ENCODE data around the gene GSTK1. TPM values are rescaled to one million over a fixed set of nuclear protein-coding genes. Genes with fewer than 3 reads are reported as not detected.

GSTK1 gene
- total RNA-seq, 1 donor from 2014 or later = 149 TPM

DNA sequence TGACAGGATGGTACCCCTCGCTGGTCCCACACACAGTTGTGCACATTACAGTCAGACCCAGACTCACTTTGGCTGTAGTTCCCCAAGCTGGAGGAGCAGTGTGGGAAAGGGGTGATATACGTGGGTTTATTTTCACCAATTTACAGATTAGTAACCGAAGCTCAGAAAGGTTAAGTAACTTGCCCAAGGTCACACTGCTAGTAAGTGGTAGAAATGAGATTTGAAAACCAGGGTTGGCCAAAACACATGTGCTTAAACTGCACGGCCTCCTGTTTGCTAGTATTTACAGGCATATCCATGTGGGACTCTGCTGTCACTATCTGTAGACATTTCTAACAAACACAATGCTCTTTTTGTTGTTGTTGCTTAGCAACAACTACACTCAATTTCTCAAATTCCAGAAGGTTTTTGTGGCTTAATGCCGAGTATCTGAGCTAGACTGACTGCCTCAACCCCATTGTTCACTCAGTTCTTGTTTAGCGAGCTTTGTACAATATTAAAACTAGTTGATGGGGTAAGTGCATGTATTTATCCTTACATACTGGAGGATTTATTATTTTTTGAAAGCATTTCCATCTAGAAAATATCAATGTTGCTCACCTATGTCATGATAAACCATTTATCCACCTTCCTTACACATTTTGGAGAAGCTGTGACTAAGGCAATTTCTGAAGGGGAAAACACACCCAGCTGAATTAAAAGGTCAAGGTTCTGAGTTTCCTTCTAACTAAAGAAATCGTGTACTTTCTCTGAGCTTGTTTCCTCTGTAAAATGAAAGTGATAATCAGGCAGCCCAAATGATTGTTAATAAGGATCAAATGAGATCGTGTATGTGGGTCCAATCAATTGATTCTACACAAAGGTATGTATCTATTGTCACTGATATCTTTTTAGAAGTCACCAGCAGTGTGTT, 16.2 kb downstream of the GSTK1 start:
- Histone ChIP-seq H3K4me1 (peaks cover 11% of the 10 kb centered on the region), H3K27me3 (no peaks in the 10 kb centered on the region), H3K9me3 (no peaks in the 10 kb centered on the region), H3K4me3 (no peak overlapping the region), H3K36me3 (no peaks in the 10 kb centered on the region), H3K27ac (peak overlapping the region; percentile 55)
- TF ChIP-seq, protein P1, sequence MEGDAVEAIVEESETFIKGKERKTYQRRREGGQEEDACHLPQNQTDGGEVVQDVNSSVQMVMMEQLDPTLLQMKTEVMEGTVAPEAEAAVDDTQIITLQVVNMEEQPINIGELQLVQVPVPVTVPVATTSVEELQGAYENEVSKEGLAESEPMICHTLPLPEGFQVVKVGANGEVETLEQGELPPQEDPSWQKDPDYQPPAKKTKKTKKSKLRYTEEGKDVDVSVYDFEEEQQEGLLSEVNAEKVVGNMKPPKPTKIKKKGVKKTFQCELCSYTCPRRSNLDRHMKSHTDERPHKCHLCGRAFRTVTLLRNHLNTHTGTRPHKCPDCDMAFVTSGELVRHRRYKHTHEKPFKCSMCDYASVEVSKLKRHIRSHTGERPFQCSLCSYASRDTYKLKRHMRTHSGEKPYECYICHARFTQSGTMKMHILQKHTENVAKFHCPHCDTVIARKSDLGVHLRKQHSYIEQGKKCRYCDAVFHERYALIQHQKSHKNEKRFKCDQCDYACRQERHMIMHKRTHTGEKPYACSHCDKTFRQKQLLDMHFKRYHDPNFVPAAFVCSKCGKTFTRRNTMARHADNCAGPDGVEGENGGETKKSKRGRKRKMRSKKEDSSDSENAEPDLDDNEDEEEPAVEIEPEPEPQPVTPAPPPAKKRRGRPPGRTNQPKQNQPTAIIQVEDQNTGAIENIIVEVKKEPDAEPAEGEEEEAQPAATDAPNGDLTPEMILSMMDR (IDR thresholded peaks at IDR 0.05) = no peak
- ATAC-seq (peak; percentile 28), DNase-seq (no peak)
- intact Hi-C loops (cut with DNase I) = no loop called here

DNA sequence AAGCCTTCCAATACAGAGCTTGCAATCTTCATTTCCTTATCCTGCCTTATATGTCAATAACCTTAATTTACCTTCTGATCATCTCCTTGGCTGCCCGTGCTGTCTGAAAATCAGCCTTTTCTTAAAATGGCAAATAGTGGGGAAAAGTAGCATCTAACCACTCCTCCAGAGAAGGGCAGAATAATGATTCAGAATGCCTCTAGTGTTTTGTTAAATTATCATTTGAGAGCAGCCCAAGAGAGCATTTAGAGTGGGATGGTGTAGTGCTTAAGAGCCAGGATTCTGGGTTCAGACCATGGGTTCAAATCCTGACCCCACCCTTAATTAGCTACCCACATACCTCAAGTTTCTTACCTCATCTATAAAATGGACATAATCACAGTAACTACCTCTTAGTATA, 16.9 kb downstream of the GSTK1 start:
- Histone ChIP-seq H3K9me3 (no peaks in the 10 kb centered on the region), H3K27ac (peak overlapping the region; percentile 55), H3K27me3 (no peaks in the 10 kb centered on the region), H3K4me3 (no peak overlapping the region), H3K4me1 (peaks cover 11% of the 10 kb centered on the region), H3K36me3 (no peaks in the 10 kb centered on the region)
- TF ChIP-seq, protein P1 (IDR thresholded peaks at IDR 0.05) = no peak
- ATAC-seq (no peak), DNase-seq (no peak)
- intact Hi-C loops (cut with DNase I) = no loop called here

DNA sequence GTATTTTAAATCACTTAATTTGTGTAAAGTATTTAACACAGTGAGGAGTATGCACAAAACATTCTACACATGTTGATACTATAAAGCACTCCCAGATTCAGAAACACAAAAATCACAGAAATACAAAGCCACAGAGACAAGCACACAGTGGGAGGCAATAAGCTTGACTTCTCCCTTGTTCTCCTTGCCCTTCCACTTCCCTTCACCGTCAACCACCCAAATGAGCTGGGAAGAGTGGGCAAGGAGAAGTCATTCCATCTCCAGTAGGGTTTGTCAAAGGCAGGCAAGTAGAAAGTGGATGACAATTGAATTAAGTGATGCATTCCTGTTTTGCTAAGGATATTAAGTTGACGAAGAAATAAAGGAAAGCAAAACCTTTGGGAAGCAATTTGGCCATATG, 17.3 kb downstream of the GSTK1 start:
- intact Hi-C loops (cut with DNase I) = no loop called here
- TF ChIP-seq, protein P1 (IDR thresholded peaks at IDR 0.05) = no peak
- ATAC-seq (no peak), DNase-seq (no peak)
- Histone ChIP-seq H3K27ac (no peak overlapping the region), H3K27me3 (no peaks in the 10 kb centered on the region), H3K36me3 (no peaks in the 10 kb centered on the region), H3K4me1 (peaks cover 11% of the 10 kb centered on the region), H3K4me3 (no peak overlapping the region), H3K9me3 (no peaks in the 10 kb centered on the region)

DNA sequence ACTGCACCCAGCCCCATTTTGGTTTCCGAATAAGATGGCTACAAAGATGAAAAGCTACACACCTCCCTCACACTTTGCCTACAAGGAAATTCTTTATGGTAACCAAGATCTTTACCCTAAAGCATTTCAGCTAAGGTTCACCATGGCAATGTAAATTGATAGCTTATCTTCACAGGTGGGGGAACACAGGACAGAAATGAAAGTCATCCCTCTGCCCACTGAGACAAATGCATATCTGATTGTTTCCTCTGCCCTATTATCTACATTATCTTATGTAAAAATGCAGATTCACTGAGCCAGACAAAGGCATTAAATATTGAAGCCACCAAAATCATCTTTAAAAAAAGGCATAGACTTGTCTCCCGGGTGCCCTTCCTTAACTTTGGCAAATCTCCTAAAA, 18.3 kb downstream of the GSTK1 start:
- H3K27ac ChIP-seq = no peak overlapping the region

DNA sequence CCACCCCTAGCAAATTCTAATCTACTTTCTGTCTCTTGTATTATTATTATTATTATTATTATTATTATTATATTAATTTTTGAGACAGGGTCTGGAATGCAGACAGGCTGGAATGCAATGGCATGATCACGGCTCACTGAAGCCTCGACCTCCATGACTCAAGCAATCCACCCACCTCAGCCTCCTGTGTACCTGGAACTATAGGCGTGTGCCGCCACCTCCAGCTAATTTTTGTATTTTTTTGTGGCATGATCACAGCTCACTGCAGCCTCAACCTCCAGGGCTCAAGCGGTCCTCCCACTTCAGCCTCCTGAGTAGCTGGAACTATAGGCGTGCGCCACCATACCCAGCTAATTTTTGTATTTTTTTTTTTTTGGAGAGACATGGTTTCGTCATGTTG, 18.9 kb downstream of the GSTK1 start:
- no peak overlapping the region for H3K27ac ChIP-seq
- no peak overlapping the region for H3K4me3 ChIP-seq
- intact Hi-C loops (cut with DNase I) = no loop called here
- DNase-seq (no peak), ATAC-seq (no peak)
- no peaks in the 10 kb centered on the region for H3K36me3 ChIP-seq
- TF ChIP-seq, protein P1 (IDR thresholded peaks at IDR 0.05) = no peak
- H3K27me3 ChIP-seq = no peaks in the 10 kb centered on the region
- no peaks in the 10 kb centered on the region for H3K9me3 ChIP-seq
- H3K4me1 ChIP-seq = peaks cover 11% of the 10 kb centered on the region

More for the DNA sequence above, 18.3 kb downstream of the GSTK1 start:
- intact Hi-C loops (cut with DNase I) = no loop called here
- no peak for ATAC-seq
- Histone ChIP-seq H3K4me3 (no peak overlapping the region), H3K9me3 (no peaks in the 10 kb centered on the region), H3K27me3 (no peaks in the 10 kb centered on the region), H3K36me3 (no peaks in the 10 kb centered on the region), H3K4me1 (peaks cover 11% of the 10 kb centered on the region)
- DNase-seq = no peak
- TF ChIP-seq, protein P1 (IDR thresholded peaks at IDR 0.05) = no peak

Data from upper lobe of right lung (tissue), 1 donor.